Gastrocnemius medialis (tissue), 4 donors: Measurements from ENCODE around the gene BCL2A1.

Experiments
- POLR2A ChIP-seq, 2 donors: fragments of 450-650 bp; IDR thresholded peaks; one replicate each; pipeline ENCODE4 v1.6.1; 2017; ENCODE audit warnings: antibody characterized with exemption in 2 of 2, mild to moderate bottlenecking in 2 of 2, moderate library complexity in 2 of 2
- TF ChIP-seq, protein P1 (sequence below), 5 experiments: fragments of 450-650 bp in 3 of 5; fragments of 200-600 bp in 2 of 5; sonication (generic) in 2 of 5; IDR thresholded peaks in 4 of 5; conservative IDR thresholded peaks in 1 of 5; 1 replicate in 4 of 5; 2 replicates in 1 of 5; pipeline ENCODE4 v1.5.1; 2016 to 2019; ENCODE audit warnings: antibody characterized with exemption in 5 of 5, mild to moderate bottlenecking in 3 of 5, moderate library complexity in 3 of 5

DNA sequence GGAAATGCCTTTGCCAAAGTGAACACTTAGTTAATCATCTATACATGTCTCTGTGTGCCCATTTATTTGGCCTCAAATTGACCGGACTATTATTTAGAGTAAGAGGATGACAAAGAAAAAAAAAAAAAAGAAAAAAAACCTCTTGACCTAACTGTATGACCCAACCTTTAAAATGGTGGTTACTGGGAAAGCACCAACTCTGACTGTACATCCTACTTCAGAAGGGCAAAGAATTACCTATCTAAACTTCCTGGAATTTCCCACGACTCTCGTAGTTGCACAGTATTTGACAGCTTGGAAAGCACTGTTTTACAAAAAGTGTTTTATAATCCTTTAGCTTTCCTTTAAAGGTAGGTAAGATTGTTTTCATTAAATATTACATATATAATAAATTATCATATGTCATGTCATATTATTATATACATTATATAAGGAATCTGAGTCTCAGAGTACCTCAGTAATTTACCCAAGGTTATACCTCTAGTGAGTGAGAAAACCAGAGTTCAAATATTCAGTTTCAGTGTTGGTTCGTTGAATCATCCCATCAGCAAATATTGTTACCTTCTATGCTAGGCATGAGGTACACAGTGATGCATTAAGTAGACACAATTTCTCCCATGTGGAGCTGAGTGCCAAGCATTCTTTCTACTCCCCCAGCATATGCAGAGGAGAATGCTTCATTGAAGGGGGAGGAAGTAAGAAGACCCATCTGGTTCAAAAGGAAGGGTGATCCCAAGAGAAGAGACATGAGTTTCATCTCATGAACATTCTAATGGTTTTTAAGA, 5.0 kb downstream of the BCL2A1 start:
- TF ChIP-seq, protein P1, sequence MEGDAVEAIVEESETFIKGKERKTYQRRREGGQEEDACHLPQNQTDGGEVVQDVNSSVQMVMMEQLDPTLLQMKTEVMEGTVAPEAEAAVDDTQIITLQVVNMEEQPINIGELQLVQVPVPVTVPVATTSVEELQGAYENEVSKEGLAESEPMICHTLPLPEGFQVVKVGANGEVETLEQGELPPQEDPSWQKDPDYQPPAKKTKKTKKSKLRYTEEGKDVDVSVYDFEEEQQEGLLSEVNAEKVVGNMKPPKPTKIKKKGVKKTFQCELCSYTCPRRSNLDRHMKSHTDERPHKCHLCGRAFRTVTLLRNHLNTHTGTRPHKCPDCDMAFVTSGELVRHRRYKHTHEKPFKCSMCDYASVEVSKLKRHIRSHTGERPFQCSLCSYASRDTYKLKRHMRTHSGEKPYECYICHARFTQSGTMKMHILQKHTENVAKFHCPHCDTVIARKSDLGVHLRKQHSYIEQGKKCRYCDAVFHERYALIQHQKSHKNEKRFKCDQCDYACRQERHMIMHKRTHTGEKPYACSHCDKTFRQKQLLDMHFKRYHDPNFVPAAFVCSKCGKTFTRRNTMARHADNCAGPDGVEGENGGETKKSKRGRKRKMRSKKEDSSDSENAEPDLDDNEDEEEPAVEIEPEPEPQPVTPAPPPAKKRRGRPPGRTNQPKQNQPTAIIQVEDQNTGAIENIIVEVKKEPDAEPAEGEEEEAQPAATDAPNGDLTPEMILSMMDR (IDR thresholded peaks at IDR 0.05 in 4 of 5, conservative IDR thresholded peaks at IDR 0.05 in 1 of 5): no peak
- no peak for TF ChIP-seq POLR2A (IDR thresholded peaks at IDR 0.05)
